Natural killer cell (primary cell): ENCODE measurements around the gene ISCU. TPM values are rescaled to one million over a fixed set of nuclear protein-coding genes. Genes with fewer than 3 reads are reported as not detected.

ENCODE experiments used
- ATAC-seq, 3 donors: fragments of 150-1000 bp in 2 of 3; fragments of 200-7000 bp in 1 of 3; cut with Tn5 transposase; 1 replicate in 1 of 3; 2 replicates in 2 of 3; pipeline ENCODE4 v1.10.0; 2021; ENCODE audit warnings: mild to moderate bottlenecking in 2 of 3, moderate library complexity in 2 of 3
- DNase-seq, 2 donors: peaks; one replicate each; pipeline versions ENCODE4 v3.0.0 to v3.0.0-alpha.2; 2013 to 2021; ENCODE audit warnings: mixed read lengths in 1 of 2
- H3K27ac ChIP-seq: one replicate; pipeline ENCODE4 v1.5.1; 2013; ENCODE audit warnings: mild to moderate bottlenecking, low read length
- H3K27me3 ChIP-seq: one replicate; pipeline ENCODE4 v1.6.1; 2013; ENCODE audit warnings: low read length; ENCODE audit not compliant: control insufficient read depth, insufficient read depth
- H3K36me3 ChIP-seq: one replicate; pipeline ENCODE4 v1.6.1; 2013; ENCODE audit warnings: low read length; ENCODE audit not compliant: control insufficient read depth, insufficient read depth
- H3K4me1 ChIP-seq: one replicate; pipeline ENCODE4 v1.6.1; 2013; ENCODE audit warnings: low read length; ENCODE audit not compliant: control insufficient read depth, insufficient read depth
- H3K4me3 ChIP-seq: one replicate; pipeline ENCODE4 v1.5.1; 2013; ENCODE audit warnings: low read length
- H3K9me3 ChIP-seq: one replicate; pipeline ENCODE4 v1.6.1; 2013; ENCODE audit warnings: low read length; ENCODE audit not compliant: control insufficient read depth, insufficient read depth
- H3K27ac Mint-ChIP-seq, 2 donors: one replicate each; pipeline ENCODE4 v1.8.0; 2022; ENCODE audit warnings: mild to moderate bottlenecking in 2 of 2, mixed read lengths in 2 of 2, moderate library complexity in 1 of 2
- H3K27me3 Mint-ChIP-seq, 2 donors: one replicate each; pipeline ENCODE4 v1.8.0; 2022; ENCODE audit warnings: low read depth in 2 of 2, mixed read lengths in 2 of 2
- H3K36me3 Mint-ChIP-seq: one replicate; pipeline ENCODE4 v1.8.0; 2022; ENCODE audit warnings: mixed read lengths
- H3K4me1 Mint-ChIP-seq, 2 donors: one replicate each; pipeline ENCODE4 v1.8.0; 2022; ENCODE audit warnings: mixed read lengths in 2 of 2
- H3K4me3 Mint-ChIP-seq: one replicate; pipeline ENCODE4 v1.8.0; 2022; ENCODE audit warnings: mild to moderate bottlenecking, moderate library complexity, mixed read lengths
- H3K9me3 Mint-ChIP-seq, 2 donors: one replicate each; pipeline ENCODE4 v1.8.0; 2022; ENCODE audit warnings: mixed read lengths in 2 of 2
- CTCF ChIP-seq: fragments of 200-600 bp; IDR thresholded peaks from one replicate; pipeline ENCODE4 v1.8.0; 2022; ENCODE audit warnings: antibody characterized with exemption
- WGBS: methylation state at CpG from one replicate; pipeline ENCODE4 v1.1.7; 2013; ENCODE audit warnings: missing lambda C conversion rate; ENCODE audit not compliant: insufficient coverage; 5-methylcytosine and 5-hydroxymethylcytosine counted together
- intact Hi-C: fragments of 100-400 bp; cut with micrococcal nuclease; formaldehyde crosslinking; loops from one replicate; pipeline ENCODE4 v1.14.2; 2022
- total RNA-seq, 4 donors: library from RNA; stranded (reverse); fragments of 120-200 nt in 1 of 4; gene quantifications; one replicate each; pipeline versions ENCODE4 v1.2.3 to v1.2.4, GENCODE V29; 2013 to 2022

The ISCU gene
- total RNA-seq, 3 donors from 2014 or later (not counting 1 experiment from before 2014, with no cell fraction given) = 86.9 to 103 (median 97.4) TPM

GRCh38 chr12:108612788-108613282 lies 50.4 kb downstream of the ISCU start:
- Histone ChIP-seq H3K4me3 (no peak overlapping the region), H3K27me3 (no peaks in the 10 kb centered on the region), H3K27ac (no peak overlapping the region), H3K36me3 (no peaks in the 10 kb centered on the region), H3K9me3 (peaks cover 5% of the 10 kb centered on the region), H3K4me1 (peaks cover 22% of the 10 kb centered on the region)
- intact Hi-C loops = loop anchor here (1.0 to 5.0 kb wide), 3 partner anchors 34 to 190 kb away; no protein-coding TSS in a partner anchor
- peaks cover 0 to 3% of the 10 kb centered on the region in 2 donors for H3K27me3 Mint-ChIP-seq
- H3K4me3 Mint-ChIP-seq = no peak overlapping the region
- TF ChIP-seq CTCF = no peak
- H3K27ac Mint-ChIP-seq = peak overlapping the region in 1 of 2 donors; percentile 92
- H3K4me1 Mint-ChIP-seq = peaks cover 32 to 33% of the 10 kb centered on the region in 2 donors
- ATAC-seq (no peak), DNase-seq (no peak)
- no peaks in the 10 kb centered on the region for H3K36me3 Mint-ChIP-seq
- 96% methylated on average over 8 of the region's 8 CpGs for WGBS
- H3K9me3 Mint-ChIP-seq = peaks cover 0 to 4% of the 10 kb centered on the region in 2 donors

GRCh38 chr12:108613548-108613947 lies 51.2 kb downstream of the ISCU start:
- DNase-seq (no peak), ATAC-seq (no peak)
- Mint-ChIP-seq H3K27ac (peak overlapping the region in 1 of 2 donors; percentile 92), H3K4me1 (peaks cover 39 to 40% of the 10 kb centered on the region in 2 donors), H3K9me3 (peaks cover 0 to 4% of the 10 kb centered on the region in 2 donors), H3K27me3 (peaks cover 0 to 1% of the 10 kb centered on the region in 2 donors), H3K36me3 (no peaks in the 10 kb centered on the region), H3K4me3 (no peak overlapping the region)
- H3K9me3 ChIP-seq = peaks cover 5% of the 10 kb centered on the region
- intact Hi-C loops = loop anchor here (5.0 kb wide), 1 partner anchor 34 kb away; no protein-coding TSS in a partner anchor
- H3K4me1 ChIP-seq = peaks cover 29% of the 10 kb centered on the region
- no peaks in the 10 kb centered on the region for H3K27me3 ChIP-seq
- H3K27ac ChIP-seq = no peak overlapping the region
- 72% methylated on average over 8 of the region's 9 CpGs for WGBS
- no peak for TF ChIP-seq CTCF
- no peaks in the 10 kb centered on the region for H3K36me3 ChIP-seq
- H3K4me3 ChIP-seq = no peak overlapping the region

- Histone ChIP-seq H3K27me3 (no peaks in the 10 kb centered on the region), H3K4me3 (no peak overlapping the region), H3K4me1 (peaks cover 32% of the 10 kb centered on the region), H3K9me3 (peaks cover 5% of the 10 kb centered on the region), H3K36me3 (no peaks in the 10 kb centered on the region), H3K27ac (no peak overlapping the region)
- intact Hi-C loops = loop anchor here (5.0 kb wide), 1 partner anchor 33 kb away; no protein-coding TSS in a partner anchor
- no peak overlapping the region for H3K4me3 Mint-ChIP-seq
- peaks cover 44 to 45% of the 10 kb centered on the region in 2 donors for H3K4me1 Mint-ChIP-seq
- ATAC-seq (no peak), DNase-seq (no peak)
- H3K27me3 Mint-ChIP-seq = no peaks in the 10 kb centered on the region
- TF ChIP-seq CTCF = no peak
- H3K9me3 Mint-ChIP-seq = peaks cover 0 to 4% of the 10 kb centered on the region in 2 donors
- peak overlapping the region; percentile 92 to 100 for H3K27ac Mint-ChIP-seq
- H3K36me3 Mint-ChIP-seq = no peaks in the 10 kb centered on the region
- WGBS = 92% methylated on average over 4 of the region's 4 CpGs
These were observed 51.6 kb downstream of the ISCU start for GRCh38 chr12:108614041-108614440.
